ENCODE data around the gene SMOC1.

SMOC1 gene

DNA sequence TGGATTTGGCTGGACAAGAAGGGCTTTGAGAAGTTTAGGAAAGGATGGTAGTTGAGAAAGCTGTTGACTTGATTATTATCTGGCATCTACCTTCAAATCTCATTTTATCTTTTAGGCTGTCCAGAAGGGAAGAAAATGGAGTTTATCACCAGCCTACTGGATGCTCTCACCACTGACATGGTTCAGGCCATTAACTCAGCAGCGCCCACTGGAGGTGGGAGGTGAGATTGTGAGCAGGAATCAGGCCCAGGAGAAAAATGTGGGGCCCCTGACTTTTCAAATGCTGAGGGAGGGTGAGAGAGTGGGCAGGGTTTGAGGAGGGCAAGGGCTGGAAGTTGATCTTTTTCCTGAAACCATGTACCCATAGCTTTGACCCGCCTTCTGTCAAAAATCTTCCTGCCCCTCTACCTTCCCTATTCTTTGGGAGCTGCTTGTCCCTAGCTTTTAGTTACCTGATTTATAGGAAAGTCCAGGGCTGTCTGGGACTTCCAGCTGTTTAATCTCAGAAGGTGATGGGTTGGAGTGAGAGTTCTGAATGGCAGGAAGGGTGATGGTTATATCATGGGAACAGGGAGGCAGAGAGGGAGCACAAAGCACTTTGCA, 134.2 kb downstream of the SMOC1 start:
- peak in 2 of 5 donors; percentile 2 to 19 for DNase-seq

DNA sequence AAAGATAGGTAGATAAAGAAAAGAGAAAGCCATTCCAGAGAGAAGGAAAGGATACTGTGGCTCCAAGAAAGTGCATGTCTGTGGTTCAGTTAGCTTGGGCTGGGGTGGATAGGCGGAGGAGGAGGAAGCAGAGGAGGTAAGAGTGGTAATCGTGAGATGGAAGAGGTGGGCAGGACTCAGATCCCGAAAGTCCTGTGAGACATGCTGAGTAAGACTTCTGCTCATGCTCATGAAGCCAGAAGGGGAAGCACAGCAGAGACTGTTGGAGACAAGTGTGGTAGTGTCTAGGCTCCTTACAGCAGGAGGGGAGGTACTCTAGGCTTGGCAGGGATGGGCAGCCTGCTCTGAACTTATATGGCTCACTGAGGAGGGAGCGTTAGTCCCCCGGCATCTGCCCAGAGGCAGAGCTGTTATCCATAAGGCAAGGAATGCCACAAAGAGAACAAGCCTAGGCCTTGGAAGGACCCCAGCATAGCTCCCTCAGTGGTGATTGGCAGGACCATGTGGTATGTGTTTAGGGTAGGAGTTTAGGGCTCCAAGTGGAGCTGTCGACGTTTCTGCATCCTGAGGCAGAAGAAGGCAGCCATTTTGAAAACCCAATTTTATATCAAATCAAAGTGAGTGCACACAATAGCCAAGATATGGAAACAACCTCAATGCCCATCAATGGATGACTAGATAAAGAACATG, 135.3 kb downstream of the SMOC1 start:
- no peak for DNase-seq

DNA sequence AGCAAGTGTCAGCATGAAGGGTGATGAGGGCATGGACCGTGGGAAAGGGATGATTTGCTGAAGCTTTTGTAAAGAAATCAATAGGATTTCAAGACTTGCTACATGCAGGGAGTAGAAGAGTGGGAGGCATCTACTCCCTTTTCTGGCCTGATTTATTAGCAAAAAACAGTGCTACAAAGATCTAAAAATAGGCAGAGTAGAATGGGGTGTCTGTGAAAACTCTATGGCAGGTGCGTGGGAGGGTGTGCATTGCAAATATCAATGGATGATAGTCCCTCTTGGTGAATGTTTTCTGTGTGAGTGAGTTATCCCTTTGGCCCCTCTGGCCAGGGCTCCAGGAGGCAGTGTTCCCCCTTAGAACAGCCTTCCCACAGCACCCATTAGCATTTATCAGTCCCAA, 139.0 kb downstream of the SMOC1 start:
- no peak for DNase-seq

DNA sequence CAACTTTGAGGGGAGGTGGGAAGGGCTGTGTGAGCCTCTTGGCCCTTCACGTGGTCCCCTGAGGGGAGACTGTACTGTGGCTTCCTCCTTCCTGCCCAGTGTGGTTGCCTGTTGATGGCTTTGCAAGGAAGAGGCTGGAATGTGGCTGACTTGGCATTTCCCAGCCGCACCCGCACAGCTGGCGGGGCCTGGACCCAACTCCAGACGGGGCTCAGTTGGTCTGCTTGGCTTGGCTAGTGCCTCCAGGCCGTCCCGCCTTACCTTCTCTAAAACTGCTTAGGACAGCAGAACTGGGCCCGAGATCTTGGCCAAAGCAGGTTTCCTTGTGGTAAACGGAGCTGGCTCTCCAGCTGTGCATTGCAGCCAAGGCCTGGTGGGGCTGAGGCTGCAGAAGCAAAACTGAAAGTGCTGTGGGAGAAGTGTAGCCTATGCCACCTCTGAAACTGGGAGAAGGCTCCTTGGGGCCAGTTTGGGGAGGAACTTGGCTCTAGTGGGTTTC, 139.5 kb downstream of the SMOC1 start:
- DNase-seq = peak in 1 of 5 donors; percentile 30

DNA sequence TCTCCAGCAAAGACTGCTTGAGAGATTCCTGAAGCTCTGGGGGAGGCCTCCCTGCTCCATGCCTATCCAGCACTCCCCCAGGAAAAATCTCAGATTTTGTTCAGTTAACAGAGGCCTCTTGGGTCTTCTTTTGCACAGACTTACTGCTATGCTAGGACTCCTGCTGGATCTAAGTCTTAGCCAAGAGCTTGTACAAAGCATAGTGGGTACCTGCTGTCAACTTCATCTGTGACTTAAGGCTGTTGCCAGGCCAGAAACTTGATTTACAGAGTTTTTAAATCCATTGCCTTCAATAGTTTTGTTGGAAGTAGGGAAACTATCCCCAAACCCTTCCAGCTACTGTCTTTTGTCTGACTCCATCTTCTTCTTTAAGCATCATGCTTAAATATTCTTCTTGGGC, 140.5 kb downstream of the SMOC1 start:
- no peak for DNase-seq

DNA sequence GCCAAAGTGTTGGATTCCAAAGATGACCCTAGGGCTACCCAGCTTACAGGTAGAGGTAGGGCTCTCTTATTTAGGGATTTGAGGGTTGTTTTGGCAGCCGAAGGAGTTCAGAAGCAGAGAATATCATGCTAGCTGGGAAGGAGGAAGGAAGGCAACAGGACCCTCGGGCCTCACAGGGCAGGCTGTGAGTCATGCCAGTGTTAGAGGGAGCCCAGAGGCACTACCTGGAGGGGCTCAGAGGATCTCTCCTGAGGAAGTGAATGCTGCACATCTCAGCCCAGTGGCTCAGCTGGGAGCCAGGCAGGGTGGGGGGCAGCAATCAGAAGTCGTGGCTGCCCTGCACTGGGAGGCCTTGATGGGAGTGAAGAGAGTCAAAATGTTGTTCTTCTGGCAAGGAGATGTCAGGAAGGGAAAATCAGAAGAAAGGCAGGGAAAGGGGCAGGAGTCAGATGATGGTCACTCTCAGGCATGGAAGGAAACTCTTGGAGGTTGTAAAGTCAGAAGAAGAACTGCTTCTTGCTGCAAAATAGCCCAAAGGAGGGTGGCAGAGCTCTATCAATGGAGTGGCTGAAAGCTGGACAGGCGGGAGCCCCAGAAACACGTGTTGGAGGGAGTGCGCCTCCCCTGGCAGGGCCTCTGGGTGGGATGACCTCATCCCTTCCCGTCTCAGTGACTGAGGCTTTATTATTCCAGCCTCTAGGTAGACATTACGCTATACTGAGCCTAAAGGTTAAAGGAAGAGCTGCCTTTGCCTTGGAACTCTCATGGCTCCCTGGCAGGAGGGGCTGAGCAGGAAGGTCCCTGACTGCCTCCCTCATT, 141.3 kb downstream of the SMOC1 start:
- DNase-seq = no peak

DNA sequence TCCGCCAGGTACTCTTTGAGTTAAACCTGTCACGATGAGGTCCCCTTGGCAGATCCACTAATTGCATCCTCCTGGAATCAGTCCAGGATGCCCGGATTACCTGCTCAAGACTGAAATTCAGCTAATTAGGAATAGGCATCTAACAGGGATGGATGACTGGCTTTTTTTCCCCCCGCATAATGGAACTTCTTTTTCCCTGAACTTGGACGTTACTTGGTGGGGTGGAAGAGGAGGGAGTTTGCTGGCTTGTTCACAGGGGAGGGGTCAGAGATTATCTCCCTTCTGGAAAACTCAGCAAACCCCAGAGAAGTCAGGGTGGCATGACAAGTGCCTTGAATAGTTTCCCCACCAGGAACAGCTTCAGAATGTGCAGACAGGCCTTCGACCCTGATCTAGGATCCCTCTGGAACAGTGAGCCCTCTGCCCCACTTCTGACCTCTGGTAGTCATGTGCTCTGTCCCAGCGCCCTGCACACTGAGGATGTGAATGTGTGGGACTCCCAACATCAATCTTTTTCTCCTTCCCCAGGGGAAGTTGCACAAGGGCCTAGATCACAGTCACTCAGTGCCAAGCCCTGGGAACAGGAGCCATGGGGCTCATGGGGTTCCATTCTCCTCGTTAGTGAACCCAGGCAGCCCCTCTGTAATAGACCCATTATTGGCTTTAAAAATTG, 142.5 kb downstream of the SMOC1 start:
- DNase-seq = no peak

DNA sequence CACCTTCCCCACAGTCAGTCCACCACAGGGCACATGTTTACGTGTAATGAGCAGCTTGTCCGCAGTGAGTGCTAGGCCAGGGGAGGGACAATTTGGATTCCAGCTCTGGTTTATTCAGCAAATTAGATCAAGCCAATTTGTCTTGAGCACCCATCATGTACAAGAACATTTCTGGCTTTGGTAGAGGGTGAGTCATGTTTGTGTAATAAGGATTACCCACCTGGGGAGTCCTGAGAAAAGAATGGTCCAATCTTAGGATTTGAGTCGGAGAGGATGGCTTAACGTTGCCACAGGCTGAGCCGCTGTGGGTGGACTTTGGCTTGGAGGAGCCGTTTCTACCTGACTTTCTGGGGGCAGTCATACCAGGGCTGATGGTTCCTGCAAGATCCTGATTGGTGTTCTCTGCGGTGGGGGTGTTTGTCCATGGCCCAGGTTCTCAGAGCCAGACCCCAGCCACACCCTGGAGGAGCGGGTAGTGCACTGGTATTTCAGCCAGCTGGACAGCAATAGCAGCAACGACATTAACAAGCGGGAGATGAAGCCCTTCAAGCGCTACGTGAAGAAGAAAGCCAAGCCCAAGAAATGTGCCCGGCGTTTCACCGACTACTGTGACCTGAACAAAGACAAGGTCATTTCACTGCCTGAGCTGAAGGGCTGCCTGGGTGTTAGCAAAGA, 143.7 kb downstream of the SMOC1 start:
- DNase-seq = no peak

DNA sequence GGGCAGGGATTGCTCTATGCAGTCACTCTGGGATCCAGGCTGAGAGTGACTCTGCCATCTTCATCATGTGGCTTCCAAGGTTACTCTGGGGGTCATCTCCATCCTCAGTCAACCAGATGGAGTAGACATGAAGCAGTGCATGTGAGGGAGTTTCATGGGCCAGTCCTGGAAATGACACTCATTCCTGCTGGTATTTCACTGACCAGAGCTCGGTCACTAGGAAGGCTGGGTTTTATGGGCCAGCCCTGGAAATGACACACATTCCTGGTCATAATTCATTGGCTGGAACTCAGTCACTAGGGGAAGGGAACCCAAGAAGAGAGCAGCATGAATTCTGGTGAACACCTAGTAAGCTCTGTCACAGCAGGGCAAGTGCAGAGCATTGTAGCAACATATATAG, 144.7 kb downstream of the SMOC1 start:
- DNase-seq = no peak

DNA sequence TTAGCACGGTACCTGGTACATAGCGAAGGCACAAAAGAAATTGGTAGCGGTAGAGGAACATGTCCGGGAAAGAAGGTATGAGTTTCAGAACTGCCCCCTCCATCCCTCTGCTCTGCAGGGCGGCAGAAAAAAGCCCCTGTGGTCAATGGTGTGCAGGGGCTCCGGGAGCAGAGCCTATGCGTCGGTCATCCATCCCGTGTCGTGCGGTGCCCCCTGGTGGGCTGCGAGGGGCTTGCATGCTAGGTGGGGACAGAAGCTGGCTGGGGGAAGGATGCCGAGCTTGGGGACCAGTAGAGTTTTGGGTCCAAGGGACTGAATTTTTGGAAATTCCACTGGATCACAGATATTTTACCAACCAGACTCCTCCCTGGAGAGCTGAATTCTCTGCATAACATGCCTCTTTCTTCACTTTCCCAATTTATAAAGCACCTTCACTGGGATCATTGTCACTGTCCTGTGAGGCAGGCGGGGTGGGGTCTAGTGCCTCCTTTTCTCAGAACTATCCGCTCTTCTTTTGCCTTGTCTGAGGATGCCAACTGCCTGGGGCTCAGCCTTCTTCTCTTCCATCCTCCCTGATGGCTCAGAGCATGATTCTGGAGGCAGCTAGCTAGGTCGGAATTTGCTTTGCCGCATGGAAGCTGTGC, 148.7 kb downstream of the SMOC1 start:
- peak in 4 of 5 donors; percentile 24 to 31 (median 28) for DNase-seq

DNA sequence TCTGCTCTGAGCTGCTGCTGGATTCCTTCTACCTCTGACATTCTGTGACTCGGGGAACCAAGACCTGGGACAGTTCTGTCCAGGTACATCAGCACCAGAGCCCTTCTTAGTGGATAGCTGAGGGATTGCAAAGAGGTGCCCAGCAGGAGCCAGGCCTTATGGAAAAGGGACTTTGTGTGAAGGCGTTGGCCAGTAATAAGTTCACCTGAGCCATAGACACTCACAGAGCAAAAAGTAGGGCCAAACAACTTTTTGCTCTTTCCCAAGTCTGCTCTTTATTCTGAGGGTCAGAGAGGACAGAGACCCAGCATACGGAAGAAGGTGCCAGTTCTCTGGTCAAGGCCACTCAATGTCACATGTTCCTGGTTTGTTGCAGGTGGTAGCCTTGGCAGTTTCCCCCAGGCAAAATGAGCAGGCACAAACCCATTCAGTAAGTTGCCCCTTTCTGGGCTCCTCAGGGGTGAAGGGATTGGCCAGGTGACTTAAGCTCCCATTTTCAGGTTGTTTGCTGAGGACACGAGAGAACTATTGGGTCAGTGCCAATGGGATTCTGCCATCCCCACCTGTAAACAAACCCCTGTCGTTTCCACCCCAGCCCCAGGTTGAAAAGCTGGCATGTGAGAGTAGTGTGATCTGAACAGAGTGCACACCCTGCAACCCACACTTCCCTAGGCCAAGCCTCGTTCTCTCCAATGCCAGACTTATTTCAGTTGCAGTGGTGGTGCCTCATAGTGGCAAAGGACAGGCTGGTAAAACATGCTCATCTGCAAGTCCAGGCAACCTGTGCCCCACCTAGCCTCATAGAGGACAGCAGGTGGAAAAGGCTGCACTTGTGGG, 150.3 kb downstream of the SMOC1 start:
- no peak for DNase-seq

DNA sequence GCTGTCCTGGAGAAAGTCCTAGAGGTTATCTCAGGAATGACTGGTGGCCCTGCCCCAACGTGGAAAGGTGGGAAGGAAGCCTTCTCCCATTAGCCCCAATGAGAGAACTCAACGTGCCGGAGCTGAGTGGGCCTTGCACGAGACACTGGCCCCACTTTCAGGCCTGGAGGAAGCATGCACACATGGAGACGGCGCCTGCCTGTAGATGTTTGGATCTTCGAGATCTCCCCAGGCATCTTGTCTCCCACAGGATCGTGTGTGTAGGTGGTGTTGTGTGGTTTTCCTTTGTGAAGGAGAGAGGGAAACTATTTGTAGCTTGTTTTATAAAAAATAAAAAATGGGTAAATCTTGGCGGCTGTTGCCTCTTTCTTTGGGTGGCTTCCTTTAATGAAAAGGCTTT, 152.8 kb downstream of the SMOC1 start:
- no peak for DNase-seq

DNA sequence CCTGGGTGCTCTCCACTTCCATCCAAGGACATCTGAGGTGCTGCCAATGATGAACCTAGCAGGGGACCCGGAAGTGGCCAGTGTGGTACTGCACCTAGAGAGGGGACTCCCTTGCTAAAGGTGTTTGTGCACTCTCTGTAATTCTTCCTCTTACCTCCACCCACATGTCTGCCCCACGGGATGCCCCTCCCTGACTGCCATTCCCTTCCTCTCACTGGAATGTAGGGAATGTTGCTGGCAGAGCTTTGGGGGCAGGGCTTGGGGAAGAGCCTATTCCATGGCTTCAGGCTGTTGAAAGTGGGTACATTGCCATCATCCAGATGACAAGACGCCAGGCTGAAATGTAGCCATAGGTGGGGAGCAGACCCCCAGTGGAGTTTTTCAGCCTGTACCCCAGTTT, 153.2 kb downstream of the SMOC1 start:
- DNase-seq = no peak

DNA sequence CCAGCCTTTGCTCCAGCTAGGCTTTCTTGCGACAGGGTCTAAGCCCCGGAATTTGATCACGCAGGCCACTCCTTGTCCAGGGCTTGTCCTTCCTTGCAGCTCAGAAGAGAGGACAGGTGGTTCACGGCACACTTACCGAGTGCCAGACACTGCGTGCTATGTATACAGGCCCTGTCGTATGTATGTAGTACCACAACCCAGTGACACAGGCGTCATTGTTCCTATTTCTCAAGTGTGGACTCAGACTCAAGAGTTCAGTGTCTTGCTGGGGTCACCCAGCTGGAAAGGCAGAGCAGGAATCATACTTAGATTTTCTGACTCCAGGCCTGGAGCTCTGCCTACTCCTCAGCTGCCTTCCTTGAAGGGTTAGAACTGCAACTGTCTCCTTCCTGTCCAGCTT, 153.9 kb downstream of the SMOC1 start:
- no peak for DNase-seq

DNA sequence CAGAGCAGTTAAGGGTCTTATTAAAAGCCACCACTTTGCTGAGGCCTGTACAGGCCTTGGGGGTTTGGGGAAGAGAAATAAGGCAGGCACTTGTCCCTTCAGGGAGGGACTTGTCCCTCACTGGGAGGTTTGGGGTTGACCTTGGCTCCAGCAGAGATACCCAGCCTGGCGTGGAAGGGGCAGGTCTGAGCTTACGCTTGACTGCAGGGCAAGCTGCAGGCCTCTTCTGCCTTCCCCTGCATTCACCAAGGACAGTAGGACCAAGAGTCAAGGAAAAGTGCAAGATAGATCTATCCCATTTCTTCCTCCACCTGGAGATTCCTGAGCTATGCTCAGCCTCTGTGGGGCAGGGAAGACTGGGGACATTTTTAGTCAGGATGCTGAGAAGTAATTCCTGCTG, 154.3 kb downstream of the SMOC1 start:
- no peak for DNase-seq

DNA sequence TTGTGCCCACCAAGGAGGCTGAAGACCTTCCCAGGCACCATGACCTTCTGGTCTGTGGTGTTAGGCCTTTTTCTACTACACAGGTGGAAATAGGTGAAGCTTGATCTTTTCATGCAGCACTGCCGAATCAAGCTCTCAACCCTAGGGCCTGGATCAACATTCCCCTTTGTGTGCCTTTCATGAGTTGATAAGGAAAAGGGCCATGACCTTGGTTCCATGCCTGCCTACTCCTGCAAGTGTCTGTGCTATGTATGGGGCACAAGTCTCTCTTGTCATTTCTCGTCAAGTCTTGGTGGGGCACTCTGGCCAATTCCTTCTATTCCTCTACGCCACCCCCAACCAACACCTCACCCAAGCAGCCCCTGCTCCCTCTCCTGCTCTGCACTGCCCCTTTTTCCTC, 155.0 kb downstream of the SMOC1 start:
- no peak for DNase-seq

DNA sequence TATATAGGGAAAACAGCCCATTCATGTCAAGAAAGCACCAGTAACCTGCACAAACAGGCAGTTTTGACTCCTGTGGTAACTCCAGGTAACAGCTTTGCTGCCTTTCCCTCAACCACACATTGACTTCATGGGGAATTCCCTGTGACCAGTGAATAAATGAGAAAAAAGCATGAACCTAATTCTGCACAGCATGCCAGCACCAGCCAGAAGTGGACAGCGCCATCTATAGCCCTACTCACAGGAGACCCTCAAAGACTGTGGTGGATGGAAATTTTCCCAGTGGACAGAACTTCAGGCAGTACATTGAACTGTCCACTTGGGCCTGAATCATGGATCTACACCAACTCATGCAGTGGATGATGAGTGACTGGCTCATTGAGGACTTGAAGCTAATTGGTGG, 157.4 kb downstream of the SMOC1 start:
- no peak for DNase-seq

DNA sequence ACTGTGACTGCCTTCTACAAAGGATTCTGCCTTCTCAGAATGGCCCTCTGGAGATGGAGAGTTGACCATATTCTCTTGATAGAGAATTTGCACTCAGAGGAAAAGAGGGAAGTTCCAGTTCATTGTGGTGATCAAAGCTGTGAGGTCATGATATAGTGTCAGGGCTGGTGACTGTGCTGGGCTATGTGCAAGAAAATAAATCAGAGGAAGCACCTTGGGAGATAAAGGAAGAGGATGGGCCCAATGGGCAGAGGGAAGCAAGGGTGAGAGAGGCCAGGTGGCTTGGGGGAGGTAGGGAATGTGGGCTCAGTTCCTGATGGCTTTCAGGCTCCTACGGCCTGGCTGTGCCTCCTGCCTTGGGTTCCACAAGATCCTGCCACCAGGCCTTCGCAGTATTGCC, 163.8 kb downstream of the SMOC1 start:
- no peak for DNase-seq

DNA sequence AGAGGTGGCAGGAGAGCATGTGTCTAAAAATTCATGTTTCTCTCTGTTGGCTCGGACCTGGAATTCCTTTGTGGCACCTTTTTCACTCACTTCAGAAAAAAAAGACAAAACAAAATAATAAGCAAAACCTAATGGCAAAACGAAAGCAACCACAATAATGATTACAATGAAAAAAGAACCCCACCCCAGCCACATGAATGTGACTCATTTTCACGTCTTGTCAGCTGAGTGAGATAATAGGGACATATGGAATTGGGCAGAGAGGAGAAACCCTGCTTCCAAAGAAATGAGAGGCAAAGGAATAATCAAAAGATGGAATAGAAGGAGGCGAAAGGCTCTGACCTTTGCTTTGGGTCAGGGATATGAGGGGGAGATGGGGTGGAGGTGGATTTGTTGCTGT, 166.1 kb downstream of the SMOC1 start:
- DNase-seq = no peak

DNA sequence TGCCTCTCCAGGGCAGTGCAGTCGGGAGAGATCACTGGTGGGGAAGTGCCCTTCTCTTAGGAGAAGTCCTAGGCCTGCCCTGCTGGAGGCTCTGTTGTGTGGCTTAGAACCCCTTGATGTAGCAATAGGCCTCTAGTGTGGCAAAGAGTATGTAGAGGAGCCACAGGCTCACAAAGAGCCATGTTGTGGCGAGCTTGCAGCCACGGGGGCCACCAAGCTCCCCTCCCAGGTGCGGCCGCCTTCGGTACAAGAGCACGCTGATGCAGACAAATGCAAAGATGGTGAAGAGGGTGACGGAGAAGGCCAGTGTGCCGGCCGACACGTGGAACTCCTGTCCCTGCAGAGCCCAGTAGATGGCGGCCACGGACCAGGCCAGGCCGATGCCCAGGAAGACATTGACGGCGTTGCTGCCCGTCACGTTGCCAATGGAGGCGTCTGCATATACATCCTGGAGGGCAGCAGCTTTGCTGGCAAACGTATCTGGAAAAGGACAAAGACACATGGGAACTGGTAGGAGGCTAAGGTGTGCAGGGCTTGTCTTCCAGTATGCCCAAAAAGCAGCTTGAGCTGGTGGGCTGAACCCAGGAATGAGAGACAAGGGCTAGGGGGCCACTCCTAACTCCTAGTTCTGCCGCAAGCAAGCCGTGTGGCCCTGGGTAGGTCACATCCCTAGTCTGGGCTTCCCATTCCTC, 166.8 kb downstream of the SMOC1 start:
- no peak for DNase-seq

All from T-helper 1 cell (primary cell).